HG02840 (cell line): ENCODE results near the gene C17orf113.

Experiments
- ATAC-seq: cut with Tn5 transposase; IDR thresholded peaks from one replicate; pipeline ENCODE4 v1.9.1; 2021; ENCODE audit warnings: mild to moderate bottlenecking, moderate library complexity, moderate number of reproducible peaks; ENCODE audit not compliant: unreplicated experiment, low FRiP score

The C17orf113 gene

DNA sequence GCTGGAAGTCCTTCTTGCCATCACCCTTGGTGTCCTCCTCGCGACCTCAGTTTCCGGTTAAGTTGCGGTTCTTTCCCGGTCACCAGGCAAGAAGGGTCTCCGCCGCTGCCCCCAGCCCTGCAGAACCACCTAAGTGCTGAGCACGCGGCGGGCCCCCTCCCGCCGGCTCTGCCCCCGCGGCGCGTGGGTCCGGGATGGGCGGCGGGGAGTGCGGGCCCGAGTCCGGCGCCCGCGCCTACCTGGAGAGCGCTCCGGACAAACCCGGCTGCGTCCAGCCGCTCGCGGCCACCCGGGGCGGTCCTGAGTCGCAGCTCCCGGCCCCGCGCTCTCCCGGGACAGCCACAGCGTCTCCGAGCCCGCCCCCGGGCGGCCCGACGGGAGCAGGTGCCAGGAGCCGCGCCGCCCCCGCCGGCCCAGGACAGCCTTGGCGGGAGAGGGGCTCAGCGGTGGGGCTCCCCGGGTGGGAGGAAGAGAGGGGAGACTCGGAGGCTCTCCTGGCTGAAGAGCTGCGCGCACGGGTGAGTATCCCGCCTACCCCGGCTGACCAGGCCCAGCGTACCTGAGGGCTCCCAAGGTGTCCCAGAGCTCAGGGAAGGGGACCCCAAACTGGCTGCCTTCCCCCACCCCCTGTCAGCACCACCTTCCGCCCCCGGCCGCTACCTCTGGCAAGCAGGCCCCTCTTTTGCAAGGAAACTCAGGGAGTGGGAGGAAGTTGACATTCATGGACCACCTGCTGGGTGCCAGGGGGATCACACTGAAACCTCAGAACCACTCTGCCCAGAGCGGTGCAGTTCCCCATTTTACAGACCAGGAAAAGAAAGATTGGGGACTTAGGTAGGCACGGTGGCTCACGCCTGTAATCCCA, 22.2 kb upstream of the C17orf113 start:
- ATAC-seq = no peak

DNA sequence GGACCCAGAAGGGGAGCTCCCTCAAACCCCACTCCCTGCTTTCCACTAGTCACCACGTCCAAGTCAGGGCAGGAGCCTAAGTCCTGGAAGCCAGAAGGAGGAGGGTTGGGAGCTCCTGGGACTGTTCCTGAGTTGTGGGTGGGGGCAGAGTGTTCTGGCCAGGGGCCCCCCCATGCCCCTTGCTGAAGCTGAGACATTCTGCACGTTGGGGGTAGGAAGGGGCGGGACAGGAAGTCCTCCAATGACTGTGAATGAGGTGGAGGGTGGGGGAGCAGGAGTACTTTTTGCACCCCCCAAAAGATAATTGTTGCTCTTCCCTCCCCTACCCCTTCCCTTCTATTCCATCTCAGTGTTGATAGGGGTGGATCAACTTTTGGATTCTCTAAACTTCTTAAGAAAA, 21.4 kb upstream of the C17orf113 start:
- no peak for ATAC-seq

DNA sequence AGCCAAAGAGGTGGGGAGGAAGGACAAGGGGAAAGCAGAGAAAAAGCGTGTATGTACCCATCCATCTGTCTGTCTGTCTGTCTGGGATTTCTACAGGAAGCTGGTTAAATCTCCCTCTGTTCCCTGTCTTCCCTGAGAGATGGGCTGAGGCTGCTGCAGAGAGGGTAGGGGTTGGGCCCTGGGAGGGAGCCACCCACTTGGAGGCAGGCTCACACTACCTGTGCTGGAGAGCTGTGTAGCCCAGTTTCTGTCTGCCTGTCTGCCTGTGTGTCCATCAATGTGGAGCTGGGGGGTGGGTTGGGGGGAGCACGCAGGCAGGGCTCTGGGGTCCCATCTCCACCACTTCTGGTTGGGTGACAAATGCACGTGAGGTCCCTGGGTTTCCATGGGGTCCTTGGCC, 18.6 kb upstream of the C17orf113 start:
- no peak for ATAC-seq

DNA sequence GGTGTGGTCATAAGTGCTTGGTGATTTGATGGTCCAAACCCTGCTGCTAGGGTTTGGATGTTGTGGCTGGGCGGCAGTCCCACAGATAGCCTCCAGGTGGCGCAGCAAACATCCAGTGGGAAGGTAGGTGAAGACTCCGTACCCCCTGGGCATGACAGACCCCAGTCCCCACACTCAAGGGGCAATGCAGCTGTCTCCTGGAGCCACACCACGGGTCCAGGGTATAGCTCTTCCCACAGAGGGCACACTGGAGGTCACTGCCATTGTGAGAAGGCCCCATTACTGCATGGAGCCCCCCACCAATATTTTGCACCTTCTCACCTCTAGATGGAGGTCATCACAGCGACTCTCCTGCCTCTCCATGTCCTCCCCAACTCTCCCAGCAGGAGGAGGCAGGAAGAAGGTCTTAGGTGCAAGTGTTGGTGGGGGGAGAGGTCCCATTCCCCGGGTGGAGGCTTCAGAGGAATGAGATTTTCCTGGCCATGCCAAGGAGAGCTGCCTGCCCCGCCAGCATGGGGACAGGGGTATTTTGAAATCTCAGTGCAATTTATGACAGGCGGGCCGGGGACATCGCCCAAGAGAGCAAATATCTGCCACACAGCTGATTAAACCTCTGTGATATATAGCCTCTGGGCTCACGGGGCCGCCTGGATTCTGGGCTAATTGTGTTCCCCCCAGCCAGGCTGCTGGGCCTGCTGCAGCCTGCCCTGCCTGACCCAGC, 17.1 kb upstream of the C17orf113 start:
- ATAC-seq = no peak

DNA sequence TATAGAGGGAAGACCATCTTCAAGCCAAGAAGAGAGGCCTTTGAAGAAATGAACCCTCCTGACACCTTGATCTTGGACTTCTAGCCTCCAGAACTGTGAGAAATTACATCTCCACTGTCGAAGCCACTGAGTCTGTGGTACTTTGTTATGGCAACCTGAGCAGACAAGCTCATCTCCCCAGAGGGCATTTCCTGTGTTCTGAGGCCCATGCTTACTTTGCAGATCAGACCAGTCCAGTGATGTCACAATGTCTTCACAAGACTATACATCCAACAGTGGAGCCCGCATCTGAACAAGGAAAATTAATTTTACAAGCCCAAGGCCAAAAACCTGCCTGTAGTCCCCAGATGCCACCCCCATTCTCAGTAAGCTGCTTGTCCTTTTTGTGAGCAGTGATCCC, 14.8 kb upstream of the C17orf113 start:
- no peak for ATAC-seq

DNA sequence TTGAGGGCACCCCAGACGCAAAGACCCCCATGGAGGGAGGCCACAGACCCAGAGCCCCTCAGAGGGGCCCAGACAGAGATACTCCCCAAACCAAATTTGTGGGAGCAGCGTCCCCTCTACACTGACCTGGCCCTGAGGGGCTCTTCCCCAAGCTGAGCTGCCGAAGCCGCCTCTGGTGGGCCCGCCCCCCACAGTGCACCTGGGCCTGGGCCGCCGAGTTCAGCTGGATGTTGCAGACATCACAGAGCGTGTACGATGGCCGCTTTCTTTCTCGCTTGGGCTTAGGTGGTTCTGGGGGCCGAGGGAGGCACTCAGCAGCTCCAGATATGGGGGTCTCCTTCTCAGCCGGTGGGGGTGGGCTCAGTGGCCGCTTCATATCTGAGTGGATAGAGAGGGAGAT, 12.3 kb upstream of the C17orf113 start:
- ATAC-seq = no peak

DNA sequence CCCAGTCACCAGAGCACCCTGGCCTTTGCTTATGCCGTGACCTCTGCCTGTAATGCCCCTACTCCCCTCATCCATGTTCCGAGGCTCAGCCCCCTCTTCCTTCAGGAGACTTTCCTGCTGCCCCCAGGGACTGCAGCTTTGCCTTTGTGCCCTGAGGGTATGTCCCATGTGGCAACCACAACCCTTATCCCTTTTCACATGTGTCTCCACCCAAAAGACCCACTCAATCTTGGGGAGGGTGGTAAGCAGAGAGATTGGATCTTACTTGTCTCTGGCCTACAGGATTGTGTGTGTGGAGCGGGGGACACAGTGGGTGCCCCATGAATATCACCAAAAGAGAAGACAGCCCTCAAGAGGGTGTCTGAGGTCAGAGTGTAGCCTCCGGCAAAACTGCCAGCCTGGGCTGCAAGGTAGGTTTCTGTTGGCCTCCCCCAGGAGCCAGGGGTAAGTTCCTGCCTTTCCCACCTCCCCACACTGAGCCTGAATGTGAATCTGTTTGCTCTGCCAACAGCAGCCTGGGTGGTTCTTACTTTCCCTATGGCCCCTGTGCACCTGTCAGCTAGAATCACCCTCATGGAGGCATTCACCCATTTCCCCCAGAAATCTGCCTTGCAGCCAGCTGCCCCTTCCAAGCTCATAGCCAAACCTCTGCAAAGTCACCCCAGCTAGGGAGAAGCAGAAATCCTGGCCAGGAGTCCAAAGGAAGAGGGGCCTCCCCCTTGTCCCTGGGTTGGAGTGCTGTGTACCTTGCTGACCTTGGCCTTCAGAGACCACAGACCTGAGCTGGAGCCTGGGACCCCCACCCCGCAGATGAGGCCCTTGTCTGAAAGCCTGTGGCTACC, 11.5 kb upstream of the C17orf113 start:
- no peak for ATAC-seq

DNA sequence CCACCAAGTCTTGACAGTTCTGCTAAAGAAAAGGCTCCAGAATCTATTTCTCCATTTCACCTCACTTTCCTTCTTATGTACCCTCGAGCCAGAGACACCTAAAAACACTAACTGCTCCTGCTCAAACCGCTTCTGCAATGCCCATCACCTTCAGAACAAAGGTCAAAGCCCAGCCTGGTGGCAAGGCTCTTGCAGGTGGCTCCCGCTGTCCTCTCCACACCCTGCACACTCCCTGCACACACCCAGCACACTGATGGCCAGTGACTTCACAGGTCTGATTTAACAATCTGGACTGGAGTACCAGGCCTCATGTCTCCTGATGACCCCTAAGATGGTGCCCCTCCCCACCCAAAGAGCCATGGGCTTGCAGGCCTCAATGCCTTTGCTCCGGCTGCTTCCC, 9.8 kb upstream of the C17orf113 start:
- no peak for ATAC-seq

DNA sequence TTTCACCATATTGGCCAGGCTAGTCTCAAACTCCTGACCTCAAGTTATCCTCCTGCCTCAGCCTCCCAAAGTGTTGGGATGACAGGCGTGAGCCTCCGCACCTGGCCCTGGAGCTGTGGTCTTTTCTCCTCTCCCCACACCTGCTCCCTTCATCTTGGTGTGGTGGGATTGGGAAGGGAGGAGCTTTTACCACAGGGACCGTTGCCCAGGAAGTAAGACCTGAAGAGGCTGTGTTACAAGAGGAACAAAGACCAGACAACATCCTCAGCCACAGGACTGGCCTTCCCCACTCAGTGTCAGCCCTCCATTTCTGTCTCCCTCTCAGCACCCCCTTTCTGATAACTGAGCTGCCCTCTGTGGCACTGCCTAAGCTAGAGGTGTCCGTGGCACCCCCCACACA, 9.4 kb upstream of the C17orf113 start:
- no peak for ATAC-seq

DNA sequence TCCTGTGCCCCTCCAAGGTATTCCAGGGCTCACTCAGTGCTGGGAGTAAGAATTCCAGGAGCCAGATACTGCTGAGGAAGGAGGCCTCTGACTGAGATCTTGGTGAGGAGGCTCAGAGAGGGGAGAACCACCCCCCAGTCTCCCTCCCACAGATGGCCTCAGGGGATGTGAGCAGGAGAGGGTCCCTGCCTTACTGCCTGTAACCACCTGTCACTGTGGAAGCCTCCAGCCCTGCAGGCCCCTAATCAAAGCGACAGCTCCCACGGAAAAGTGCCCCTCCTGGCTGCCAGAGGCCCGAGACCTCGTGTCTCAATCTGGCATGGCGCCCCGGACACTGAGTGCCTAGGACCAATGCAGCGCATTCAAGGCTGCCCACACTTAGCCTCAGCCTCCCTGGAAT, 7.7 kb upstream of the C17orf113 start:
- ATAC-seq = no peak

DNA sequence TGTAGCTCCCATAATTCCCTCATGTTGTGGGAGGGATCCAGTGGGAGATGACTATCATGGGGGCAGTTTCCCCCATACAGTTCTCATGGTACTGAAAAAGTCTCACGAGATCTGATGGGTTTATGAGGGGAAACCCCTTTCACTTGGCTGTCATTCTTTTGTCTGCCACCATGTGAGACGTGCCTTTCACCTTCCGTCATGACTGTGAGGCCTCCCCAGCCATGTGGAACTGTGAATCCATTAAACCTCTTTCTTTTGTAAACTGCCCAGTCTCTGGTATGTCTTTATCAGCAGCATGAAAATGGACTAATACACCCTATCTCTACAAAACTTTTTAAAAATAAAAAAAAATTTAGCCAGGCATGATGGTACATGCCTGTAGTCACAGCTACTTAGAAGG, 6.2 kb upstream of the C17orf113 start:
- ATAC-seq = no peak

DNA sequence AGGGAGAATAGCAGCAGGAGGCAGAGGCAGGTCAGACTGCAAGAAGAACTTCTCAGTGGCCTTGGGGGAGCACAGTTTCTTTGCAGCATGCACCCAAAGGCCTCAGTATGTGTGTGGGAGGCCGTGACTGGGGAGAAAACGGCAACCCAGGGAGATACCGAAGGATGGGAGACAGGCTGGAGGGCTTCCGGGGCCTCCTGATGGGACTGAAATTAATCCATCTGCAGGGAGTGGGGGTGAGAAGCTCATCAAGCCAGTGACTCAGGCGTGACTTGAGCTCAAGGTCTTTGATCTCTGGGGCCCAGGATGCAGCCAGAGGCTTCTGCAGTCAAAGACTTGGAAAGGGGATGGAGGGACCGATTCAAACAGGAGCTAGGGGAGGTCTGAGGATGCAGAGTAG, 5.1 kb upstream of the C17orf113 start:
- no peak for ATAC-seq

DNA sequence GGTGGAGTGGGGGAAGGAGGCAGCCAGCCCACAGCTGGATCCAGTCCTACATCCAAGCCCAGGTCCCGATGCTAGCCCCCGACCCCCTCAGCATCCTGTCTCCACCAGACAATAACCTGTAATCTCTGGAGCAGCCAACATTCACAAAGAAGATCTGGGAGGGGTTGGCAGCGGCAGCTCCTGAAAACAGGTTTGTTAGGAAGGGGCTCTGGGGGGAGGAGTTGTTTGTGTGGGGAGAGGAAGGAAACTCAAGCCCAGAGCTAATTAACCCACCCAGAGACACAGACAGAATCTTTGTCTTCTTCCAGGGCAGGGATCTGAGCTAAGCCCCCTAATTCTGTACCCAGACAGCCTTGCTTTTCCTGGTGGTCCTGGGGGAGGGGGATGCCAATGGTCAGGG, 4.6 kb upstream of the C17orf113 start:
- no peak for ATAC-seq

DNA sequence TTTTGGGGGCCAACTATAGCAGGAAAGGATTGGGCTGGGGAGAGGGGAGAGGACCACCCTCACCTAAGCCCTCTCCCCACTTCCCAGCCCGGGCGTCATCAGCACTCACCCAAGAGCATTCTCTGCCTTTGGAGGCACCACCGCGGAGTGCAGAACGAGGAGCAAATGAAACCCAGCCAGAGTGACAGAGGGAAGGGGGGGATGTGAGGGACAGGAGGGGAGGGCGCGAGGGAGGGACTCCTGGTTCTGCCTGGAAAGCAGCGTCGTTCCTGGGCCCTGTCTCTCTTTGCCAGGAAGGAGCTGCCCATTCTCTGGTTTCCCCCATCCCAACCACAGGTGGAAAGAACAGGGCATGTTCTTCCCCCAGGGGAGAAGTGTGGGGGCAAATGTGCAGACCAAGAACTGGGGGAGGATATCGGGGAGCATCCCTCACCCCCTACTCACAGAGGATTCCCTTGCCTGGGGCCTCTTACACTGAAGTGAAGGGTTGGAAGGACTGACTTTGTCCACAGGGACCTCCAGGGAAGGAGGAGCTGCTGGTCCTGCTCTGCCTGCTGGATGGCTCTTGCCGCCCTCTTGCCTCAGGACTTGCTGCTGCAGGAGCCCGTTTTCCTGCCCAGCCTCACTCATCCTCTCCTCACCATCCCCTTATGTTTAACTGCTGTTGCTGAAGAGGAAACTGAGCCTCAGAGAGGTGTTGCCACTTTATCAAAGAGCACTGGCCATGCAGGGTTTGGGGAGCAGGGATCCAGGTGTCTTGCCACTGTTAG, 3.5 kb upstream of the C17orf113 start:
- no peak for ATAC-seq

DNA sequence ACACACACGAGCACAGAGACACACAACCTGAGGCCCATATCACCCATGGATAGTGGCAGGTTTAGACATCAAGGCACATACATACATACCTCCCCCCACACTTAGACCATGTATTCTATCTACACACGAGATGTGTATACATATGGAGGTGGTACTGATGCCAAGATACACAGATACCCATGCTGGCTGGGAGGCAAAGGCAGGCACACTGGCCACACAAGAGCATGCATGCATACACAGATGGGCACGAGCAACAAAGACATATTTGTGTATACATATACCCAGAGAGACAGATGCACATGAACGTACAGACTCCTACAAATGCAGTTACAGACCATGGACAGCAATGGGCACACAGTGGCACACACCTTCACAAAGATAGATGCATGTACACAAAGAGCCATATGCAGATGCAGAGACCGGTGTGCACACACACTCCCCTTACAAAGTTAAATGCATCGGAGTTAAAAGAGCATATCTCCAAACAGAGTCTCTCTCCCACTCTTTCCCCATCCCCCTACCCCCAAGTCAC, 2.0 kb upstream of the C17orf113 start:
- no peak for ATAC-seq

DNA sequence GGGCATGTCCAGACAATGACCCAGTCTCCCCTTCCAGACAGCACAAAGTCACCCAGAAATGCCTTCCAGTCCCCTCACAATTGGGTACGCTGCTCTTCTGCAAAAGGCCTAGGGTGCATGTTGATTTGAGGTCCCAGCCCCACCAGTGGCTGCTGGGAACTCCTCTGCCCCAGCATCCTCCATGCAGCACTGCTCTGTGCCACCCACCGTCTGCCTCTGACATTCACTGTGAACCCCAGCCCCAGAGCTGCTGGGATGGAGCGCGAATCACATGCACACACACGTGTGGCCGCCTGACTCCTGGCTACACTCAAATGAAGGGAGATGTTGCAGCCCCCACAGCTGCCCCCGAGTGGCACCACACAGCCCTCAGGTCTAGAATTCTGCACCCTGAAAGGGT, 1.2 kb upstream of the C17orf113 start:
- no peak for ATAC-seq

DNA sequence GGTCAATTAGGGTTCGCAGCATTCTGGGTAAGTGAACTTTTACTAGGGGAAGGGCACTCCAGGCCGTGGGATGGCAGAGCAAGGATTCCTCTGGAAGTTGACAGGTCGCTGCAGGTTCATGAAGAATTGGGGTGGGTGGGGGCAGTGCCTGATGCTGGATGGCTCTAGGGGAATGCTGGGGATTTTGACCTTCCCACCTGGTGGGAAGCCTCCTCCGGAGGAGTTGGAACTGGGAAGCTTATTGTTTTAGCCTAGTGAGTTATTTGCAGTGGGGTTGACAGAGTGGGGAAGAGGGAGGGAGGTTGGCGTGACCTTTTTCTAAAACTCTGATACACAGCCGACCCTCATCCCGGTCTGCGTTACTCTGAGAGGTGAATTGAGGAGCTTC, 606 bp upstream of the C17orf113 start:
- no peak for ATAC-seq

DNA sequence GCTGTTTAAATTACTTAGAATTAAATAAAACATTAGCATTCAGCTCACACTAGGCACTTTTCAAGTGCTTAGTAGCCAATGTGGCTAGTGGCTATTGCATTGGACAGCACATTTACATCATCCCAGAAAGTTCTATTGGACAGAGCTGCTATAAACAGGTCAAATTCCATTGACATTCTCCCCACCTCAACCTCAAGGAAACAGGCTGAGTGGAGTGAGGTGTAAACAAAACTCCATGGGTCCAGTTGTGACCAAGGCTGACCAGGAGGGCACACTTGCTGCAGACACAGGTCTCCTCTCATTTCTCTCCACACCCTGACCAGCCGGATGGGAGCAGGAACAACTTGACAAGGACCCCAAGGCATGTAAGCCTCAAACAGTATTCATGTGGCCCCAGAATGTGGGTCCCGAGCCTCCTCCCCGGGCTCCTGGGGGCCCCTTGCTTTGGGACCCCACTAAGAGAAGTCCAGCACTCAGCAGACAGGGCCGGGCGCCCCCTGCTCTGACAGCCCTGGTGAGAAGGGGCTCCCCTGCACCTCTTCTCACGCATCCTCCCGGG, 488 bp downstream of the C17orf113 start:
- ATAC-seq = no peak

DNA sequence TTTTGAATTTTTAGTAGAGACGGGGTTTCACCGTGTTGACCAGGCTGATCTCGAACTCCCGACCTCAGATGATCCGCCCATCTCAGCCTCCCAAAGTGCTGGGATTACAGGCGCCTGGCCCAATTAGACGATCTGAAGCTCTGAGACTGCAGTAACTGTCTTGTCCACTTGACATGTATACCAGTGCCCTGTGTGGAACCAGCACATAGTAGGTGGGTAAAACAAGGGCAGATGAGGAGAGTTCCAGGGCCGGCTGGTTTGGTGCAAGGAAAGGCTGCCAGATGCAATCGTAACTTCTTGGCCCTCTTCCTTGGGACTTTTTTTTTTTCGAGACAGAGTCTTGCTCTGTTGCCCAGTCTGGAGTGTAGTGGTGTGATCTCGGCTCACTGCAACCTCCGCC, 3.1 kb downstream of the C17orf113 start:
- ATAC-seq = no peak

DNA sequence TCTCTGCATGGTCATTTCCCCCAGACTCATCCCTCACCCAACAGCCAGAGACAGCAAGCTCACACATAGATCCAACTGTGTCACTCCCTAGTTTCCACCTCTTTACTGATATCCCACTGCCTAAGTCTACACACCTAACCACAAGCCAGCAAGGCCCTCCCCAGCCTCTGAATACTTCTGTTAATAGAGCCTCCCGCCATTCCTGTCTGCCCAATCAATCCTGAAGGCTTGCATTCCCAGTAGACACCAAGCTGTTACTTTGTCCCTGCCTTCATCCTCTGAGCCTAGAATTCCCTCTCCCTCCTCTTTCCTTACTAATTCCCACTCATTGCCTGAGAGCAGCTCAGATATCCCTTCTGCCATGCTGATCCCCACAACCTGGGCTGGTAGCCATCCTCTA, 4.7 kb downstream of the C17orf113 start:
- no peak for ATAC-seq
